Measurements from ENCODE around the gene NPC2.

- TF ChIP-seq CTCF (conservative IDR thresholded peaks at IDR 0.05; ENCODE audit: low read depth, low read length) (no peak), EZH2phosphoT487 (IDR thresholded peaks at IDR 0.05; ENCODE audit: borderline replicate concordance, low read length) (no peak)
These were observed 13.3 kb upstream of the NPC2 start for GRCh38 chr14:74506411-74506851.
